Endothelial cell of umbilical vein (primary cell): Measurements from ENCODE around the gene EFNA5. TPM values are rescaled to one million over a fixed set of nuclear protein-coding genes. Genes with fewer than 3 reads are reported as not detected.

ENCODE experiments used
- BruUV-seq: library from RNA; stranded (reverse); fragments of 400-500 nt; replicated peaks from 2 replicates; lab custom pipeline; 2021; lab: Mats Ljungman, UMichigan
- CTCF ChIA-PET: fragments of 300-600, 350-600 bp; sonication (Branson Sonifier 250); formaldehyde crosslinking; loops from one replicate; lab custom pipeline; 2021; ENCODE audit warnings: antibody characterized with exemption, inconsistent platforms; lab: Charles Lee
- POLR2A ChIA-PET: fragments of 300-600, 350-600 bp; sonication (Branson Sonifier 250); formaldehyde crosslinking; loops from one replicate; lab custom pipeline; 2021; ENCODE audit warnings: antibody characterized with exemption, inconsistent platforms; lab: Charles Lee
- DNase-seq: peaks from one replicate; pipeline ENCODE4 v3.0.0-alpha.2; 2011; ENCODE audit warnings: low read depth, low spot score
- FAIRE-seq: peaks from 2 replicates; lab custom pipeline; 2011; peaks lifted over from hg19 to GRCh38; lab: Jason Lieb, UNC
- H2AFZ ChIP-seq: 2 replicates; pipeline ENCODE4 v1.6.0; 2012; ENCODE audit warnings: low read depth, low read length, control low read depth, inconsistent platforms
- H3K27ac ChIP-seq: 2 replicates; pipeline ENCODE4 v1.5.1; 2011; ENCODE audit warnings: low read depth, mild to moderate bottlenecking, control low read depth, low read length, moderate library complexity; ENCODE audit not compliant: insufficient read depth
- H3K27me3 ChIP-seq, 2 experiments: 2 replicates each; pipeline versions ENCODE4 v1.6.0 to v1.6.1; 2011; ENCODE audit warnings: low read length in 2 of 2, mixed read lengths in 1 of 2; ENCODE audit not compliant: control insufficient read depth in 2 of 2, insufficient read depth in 2 of 2
- H3K36me3 ChIP-seq, 2 experiments: 2 replicates in 1 of 2; 3 replicates in 1 of 2; pipeline ENCODE4 v1.5.1; 2011; ENCODE audit warnings: low read length in 2 of 2, mild to moderate bottlenecking in 1 of 2, moderate library complexity in 1 of 2; ENCODE audit not compliant: control insufficient read depth in 2 of 2, insufficient read depth in 2 of 2; ENCODE audit errors: extremely low read depth in 1 of 2
- H3K4me1 ChIP-seq: 3 replicates; pipeline ENCODE4 v1.5.1; 2011; ENCODE audit warnings: mild to moderate bottlenecking, low read length; ENCODE audit not compliant: control insufficient read depth, insufficient read depth; ENCODE audit errors: extremely low read depth
- H3K4me2 ChIP-seq: 2 replicates; pipeline ENCODE4 v1.6.1; 2011; ENCODE audit warnings: low read length, control low read depth, mixed read lengths; ENCODE audit not compliant: insufficient read depth
- H3K4me3 ChIP-seq, 3 experiments: fragments of 200-600 bp in 1 of 3; sonication (generic), shearing (Covaris generic) in 1 of 3; replicated peaks in 1 of 3; 2 replicates each; pipeline ENCODE4 v1.5.1; 2011 to 2016; ENCODE audit warnings: control low read depth in 3 of 3, low read length in 3 of 3, mild to moderate bottlenecking in 2 of 3, inconsistent platforms in 1 of 3, low read depth in 1 of 3, moderate library complexity in 1 of 3; ENCODE audit not compliant: insufficient read depth in 1 of 3
- H3K79me2 ChIP-seq: 2 replicates; pipeline ENCODE4 v1.6.0; 2012; ENCODE audit warnings: low read length, inconsistent platforms; ENCODE audit not compliant: control insufficient read depth, insufficient read depth
- H3K9ac ChIP-seq: replicated peaks from 2 replicates; pipeline ENCODE3; 2011; ENCODE audit warnings: low read length, control low read depth; ENCODE audit not compliant: insufficient read depth; ENCODE audit errors: extremely low read depth
- H3K9me1 ChIP-seq: replicated peaks from 3 replicates; pipeline ENCODE4 v1.6.0; 2011; ENCODE audit warnings: mild to moderate bottlenecking, low read length; ENCODE audit not compliant: control insufficient read depth, insufficient read depth; ENCODE audit errors: extremely low read depth
- H3K9me3 ChIP-seq: replicated peaks from 2 replicates; pipeline ENCODE4 v1.5.1; 2012; ENCODE audit warnings: low read length, inconsistent platforms; ENCODE audit not compliant: control insufficient read depth, insufficient read depth
- H4K20me1 ChIP-seq: replicated peaks from 2 replicates; pipeline ENCODE3; 2011; ENCODE audit warnings: mild to moderate bottlenecking, low read length; ENCODE audit not compliant: control insufficient read depth, insufficient read depth; ENCODE audit errors: extremely low read depth
- MAX ChIP-seq: IDR thresholded peaks from 2 replicates; pipeline ENCODE4 v1.6.1; 2011; ENCODE audit not compliant: insufficient read depth, insufficient read length
- POLR2A ChIP-seq: IDR thresholded peaks from 2 replicates; pipeline ENCODE4 v1.6.1; 2012; ENCODE audit warnings: low read depth, mild to moderate bottlenecking, control low read depth, low read length
- POLR2AphosphoS5 ChIP-seq: IDR thresholded peaks from 2 replicates; pipeline ENCODE4 v1.6.1; 2012; ENCODE audit warnings: low read depth, mild to moderate bottlenecking, control low read depth, low read length, moderate library complexity; ENCODE audit not compliant: insufficient read depth
- dilution Hi-C: fragments of 300-500 bp; cut with MboI; formaldehyde crosslinking; loops from one replicate; pipeline ENCODE4 v1.15.0; 2019; ENCODE audit warnings: low sequenced_read_pairs; ENCODE audit not compliant: extremely low pct_ligation_motif_present
- intact Hi-C: fragments of 100-400 bp; cut with micrococcal nuclease; formaldehyde crosslinking; loops from one replicate; pipeline ENCODE4 v1.10.0; 2022
- polyA plus RNA-seq, 4 experiments: library from polyadenylated mRNA; depleted of rRNA in 3 of 4; stranded (reverse) in 3 of 4; unstranded in 1 of 4; fragments of >200 nt; gene quantifications; 2 replicates each; pipeline versions ENCODE4 v1.2.1 to v1.2.3, GENCODE V29; 2011 to 2012; ENCODE audit warnings: missing spikeins in 1 of 4
- total RNA-seq: library from RNA; stranded (reverse); gene quantifications from 2 replicates; pipeline ENCODE4 v1.2.3, GENCODE V29; 2021
- TF ChIP-seq, protein P1 (sequence below), 2 donors: IDR thresholded peaks; 1 replicate in 1 of 2; 2 replicates in 1 of 2; pipeline ENCODE4 v1.5.1; 2011; ENCODE audit warnings: low read length in 2 of 2, mild to moderate bottlenecking in 2 of 2, moderate library complexity in 2 of 2, control low read depth in 1 of 2, inconsistent platforms in 1 of 2, low read depth in 1 of 2; ENCODE audit not compliant: insufficient read depth in 1 of 2; ENCODE audit errors: extremely low read depth in 1 of 2

EFNA5 gene
- total and polyA plus RNA-seq, 2 donors (not counting 3 experiments of a cell fraction or from before 2014, with no cell fraction given): 13.6 to 22.1 TPM

GRCh38 chr5:107672211-107673038 is 1.7 kb upstream of the EFNA5 start:
- no TSS peak for BruUV-seq
- H3K9me3 ChIP-seq: no peaks in the 10 kb centered on the region
- peak overlapping the region; percentile 63 for H3K27ac ChIP-seq
- H3K9me1 ChIP-seq: no peaks in the 10 kb centered on the region
- intact Hi-C loops: loop anchor here (1.0 to 10.0 kb wide), 19 partner anchors 100 to 1553 kb away; no protein-coding TSS in a partner anchor
- H3K27me3 ChIP-seq: no peaks in the 10 kb centered on the region
- peaks cover 29% of the 10 kb centered on the region for H3K79me2 ChIP-seq
- H3K4me2 ChIP-seq: peak overlapping the region; percentile 90
- no peaks in the 10 kb centered on the region for H4K20me1 ChIP-seq
- peak overlapping the region; percentile 84 for H3K9ac ChIP-seq
- H3K4me1 ChIP-seq: peaks cover 3% of the 10 kb centered on the region
- DNase-seq (peak; percentile 97), FAIRE-seq (peak; percentile 91)
- dilution Hi-C loops: no loop called here
- H2AFZ ChIP-seq: peak overlapping the region; percentile 88
- POLR2A ChIA-PET: interaction anchor here (0.6 to 1.0 kb wide), 4 partner anchors 105 to 295 kb away, joined by 3 to 5 read pairs (median 4); no protein-coding TSS in a partner anchor
- CTCF ChIA-PET: interaction anchor here (0.6 to 1.8 kb wide), 11 partner anchors 8 to 1403 kb away, joined by 3 to 14 read pairs (median 4); no protein-coding TSS in a partner anchor
- peak overlapping the region; percentile 40 to 78 (median 45) for H3K4me3 ChIP-seq
- TF ChIP-seq POLR2AphosphoS5 (peak; percentile 80), POLR2A (peak; percentile 67), MAX (peak; percentile 14)
- TF ChIP-seq, protein P1, sequence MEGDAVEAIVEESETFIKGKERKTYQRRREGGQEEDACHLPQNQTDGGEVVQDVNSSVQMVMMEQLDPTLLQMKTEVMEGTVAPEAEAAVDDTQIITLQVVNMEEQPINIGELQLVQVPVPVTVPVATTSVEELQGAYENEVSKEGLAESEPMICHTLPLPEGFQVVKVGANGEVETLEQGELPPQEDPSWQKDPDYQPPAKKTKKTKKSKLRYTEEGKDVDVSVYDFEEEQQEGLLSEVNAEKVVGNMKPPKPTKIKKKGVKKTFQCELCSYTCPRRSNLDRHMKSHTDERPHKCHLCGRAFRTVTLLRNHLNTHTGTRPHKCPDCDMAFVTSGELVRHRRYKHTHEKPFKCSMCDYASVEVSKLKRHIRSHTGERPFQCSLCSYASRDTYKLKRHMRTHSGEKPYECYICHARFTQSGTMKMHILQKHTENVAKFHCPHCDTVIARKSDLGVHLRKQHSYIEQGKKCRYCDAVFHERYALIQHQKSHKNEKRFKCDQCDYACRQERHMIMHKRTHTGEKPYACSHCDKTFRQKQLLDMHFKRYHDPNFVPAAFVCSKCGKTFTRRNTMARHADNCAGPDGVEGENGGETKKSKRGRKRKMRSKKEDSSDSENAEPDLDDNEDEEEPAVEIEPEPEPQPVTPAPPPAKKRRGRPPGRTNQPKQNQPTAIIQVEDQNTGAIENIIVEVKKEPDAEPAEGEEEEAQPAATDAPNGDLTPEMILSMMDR (IDR thresholded peaks at IDR 0.05; ENCODE audit: extremely low read depth in 1 of 2, insufficient read depth in 1 of 2, low read depth in 1 of 2, low read length in 2 of 2): no peak
- no peaks in the 10 kb centered on the region for H3K36me3 ChIP-seq
